HL-60 (cell line): Measurements from ENCODE around the gene CLCNKB.
"Not testable (repeated sequence)": the region's sequence is repeated elsewhere in the genome, so short reads cannot be mapped to it uniquely, and the experiment has no call there.

Experiments used
- DNase-seq, 2 experiments: peaks; one replicate each; pipeline ENCODE4 v3.0.0-alpha.2; 2010 to 2020; ENCODE audit warnings: low read depth in 1 of 2, low spot score in 1 of 2
- H3K27ac ChIP-seq: fragments of 250-450 bp; sonication (Bioruptor Pico); replicated peaks from 2 replicates; pipeline ENCODE4 v1.5.1; 2020; ENCODE audit warnings: mild to moderate bottlenecking, moderate library complexity
- H3K27me3 ChIP-seq: fragments of 250-450 bp; sonication (Bioruptor Pico); 2 replicates; pipeline ENCODE4 v1.5.1; 2021; ENCODE audit warnings: mild to moderate bottlenecking, moderate library complexity; ENCODE audit not compliant: insufficient read depth, poor library complexity, severe bottlenecking
- H3K4me3 ChIP-seq: replicated peaks from 2 replicates; pipeline ENCODE4 v1.5.1; 2011; ENCODE audit warnings: mild to moderate bottlenecking, control low read depth, low read length; ENCODE audit not compliant: insufficient read depth
- CTCF ChIP-seq: IDR thresholded peaks from one replicate; pipeline ENCODE4 v1.5.1; 2011; ENCODE audit warnings: low read length, control low read depth, inconsistent platforms; ENCODE audit not compliant: insufficient read depth
- GABPA ChIP-seq: IDR thresholded peaks from 2 replicates; pipeline ENCODE4 v1.6.1; 2012; ENCODE audit warnings: low read depth
- POLR2AphosphoS5 ChIP-seq: IDR thresholded peaks from 2 replicates; pipeline ENCODE4 v1.6.1; 2012; ENCODE audit warnings: low read depth
- REST ChIP-seq: IDR thresholded peaks from 2 replicates; pipeline ENCODE4 v1.6.1; 2012; ENCODE audit warnings: low read depth; ENCODE audit not compliant: insufficient replicate concordance
- SPI1 ChIP-seq: IDR thresholded peaks from 2 replicates; pipeline ENCODE4 v1.6.1; 2012; ENCODE audit warnings: low read depth, mild to moderate bottlenecking, borderline replicate concordance

CLCNKB gene

GRCh38 chr1:16019644-16020277 is 23.8 kb upstream of the CLCNKB start:
- no peak overlapping the region for H3K27ac ChIP-seq
- DNase-seq: no peak
- H3K4me3 ChIP-seq: no peak overlapping the region
- TF ChIP-seq CTCF (no peak), POLR2AphosphoS5 (no peak), GABPA (no peak)
- no peaks in the 10 kb centered on the region for H3K27me3 ChIP-seq

GRCh38 chr1:16020325-16020724 is 23.3 kb upstream of the CLCNKB start:
- Histone ChIP-seq H3K4me3 (no peak overlapping the region), H3K27ac (no peak overlapping the region), H3K27me3 (peaks cover 2% of the 10 kb centered on the region)
- no peak for DNase-seq
- no peak for TF ChIP-seq REST
- no peak for TF ChIP-seq SPI1
- TF ChIP-seq POLR2AphosphoS5: no peak
- no peak for TF ChIP-seq CTCF
- TF ChIP-seq GABPA: no peak

DNA sequence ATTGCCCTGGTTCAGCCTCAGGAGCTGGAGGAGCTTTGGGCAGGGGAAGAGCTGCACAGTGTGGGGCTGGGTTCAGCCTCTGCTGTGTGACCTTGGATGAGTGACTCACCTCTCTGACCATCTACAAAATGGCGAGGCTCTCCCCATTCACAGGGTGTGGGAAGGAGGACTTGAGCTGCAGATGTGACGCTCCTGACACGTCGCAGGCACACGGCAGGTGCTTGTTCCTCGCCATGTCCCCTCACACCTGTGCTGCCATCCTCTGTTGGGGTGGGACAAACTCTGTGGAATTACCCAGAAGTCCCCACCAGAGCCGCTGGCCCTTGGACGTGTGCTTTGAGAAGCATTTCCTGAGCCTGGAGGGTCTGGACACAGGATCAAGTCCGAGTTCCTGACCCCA is 22.7 kb upstream of the CLCNKB start:
- not testable (repeated sequence) for H3K4me3 ChIP-seq, H3K27me3 ChIP-seq, H3K27ac ChIP-seq, DNase-seq

GRCh38 chr1:16021681-16022080 is 21.9 kb upstream of the CLCNKB start, which contains the start of gene CLCNKA:
Gene CLCNKA, plus strand, starts transcription at chr1:16022036. Its CDS starts 584 bp downstream, at chr1:16022620.
- Histone ChIP-seq H3K27ac (no peak within 1 kb of the TSS), H3K4me3 (no peak within 1 kb of the TSS), H3K27me3 (peaks cover 3% of the 10 kb centered on the region)
- DNase-seq: no peak
- TF ChIP-seq REST: no peak
- no peak for TF ChIP-seq POLR2AphosphoS5
- TF ChIP-seq CTCF: no peak
- TF ChIP-seq SPI1: no peak
- TF ChIP-seq GABPA: no peak
